GM23338 (cell line): ENCODE results near the gene TPST1. TPM values are rescaled to one million over a fixed set of nuclear protein-coding genes. Genes with fewer than 3 reads are reported as not detected.

Experiments used
- ATAC-seq: fragments of 200-7000 bp; cut with Tn5 transposase; 3 replicates; pipeline ENCODE4 v1.9.1; 2020
- DNase-seq: peaks from one replicate; pipeline ENCODE4 v3.0.0-alpha.2; 2015; ENCODE audit warnings: low spot score
- H2AFZ ChIP-seq: fragments of 200-600 bp; sonication (generic); 2 replicates; pipeline ENCODE4 v1.8.0; 2016; ENCODE audit warnings: antibody characterized with exemption, mild to moderate bottlenecking, moderate library complexity
- H3F3A ChIP-seq: fragments of 200-600 bp; sonication (generic); replicated peaks from 2 replicates; pipeline ENCODE4 v1.8.0; 2017; ENCODE audit warnings: antibody characterized with exemption, mixed run types, low read depth
- H3K27ac ChIP-seq: fragments of 200-600 bp; sonication (generic); 2 replicates; pipeline ENCODE4 v1.6.1; 2016; ENCODE audit warnings: low read depth
- H3K27me3 ChIP-seq: fragments of 200-600 bp; sonication (generic); 2 replicates; pipeline ENCODE4 v1.8.0; 2016; ENCODE audit warnings: mild to moderate bottlenecking, mixed run types, moderate library complexity; ENCODE audit not compliant: insufficient read depth
- H3K36me3 ChIP-seq: fragments of 200-600 bp; sonication (generic); 2 replicates; pipeline ENCODE4 v1.8.0; 2016; ENCODE audit warnings: mild to moderate bottlenecking; ENCODE audit not compliant: insufficient read depth
- H3K4me1 ChIP-seq: fragments of 200-600 bp; sonication (generic); 2 replicates; pipeline ENCODE4 v1.8.0; 2016; ENCODE audit warnings: mild to moderate bottlenecking, moderate library complexity; ENCODE audit not compliant: insufficient read depth
- H3K4me2 ChIP-seq: fragments of 200-600 bp; sonication (generic); 2 replicates; pipeline ENCODE4 v1.7.1; 2017; ENCODE audit warnings: mixed run types
- H3K4me3 ChIP-seq: fragments of 200-600 bp; sonication (generic); 2 replicates; pipeline ENCODE4 v1.6.1; 2016; ENCODE audit warnings: mixed run types
- H3K79me2 ChIP-seq: fragments of 200-600 bp; sonication (generic); replicated peaks from 2 replicates; pipeline ENCODE4 v1.8.0; 2017; ENCODE audit warnings: mild to moderate bottlenecking; ENCODE audit not compliant: insufficient read depth
- H3K9me2 ChIP-seq: fragments of 200-600 bp; sonication (generic); 2 replicates; pipeline ENCODE4 v1.8.0; 2017; ENCODE audit not compliant: insufficient read depth
- H4K20me1 ChIP-seq: fragments of 200-600 bp; sonication (generic); replicated peaks from 2 replicates; pipeline ENCODE4 v1.8.0; 2017; ENCODE audit warnings: mild to moderate bottlenecking; ENCODE audit not compliant: insufficient read depth
- H3K27ac Mint-ChIP-seq: 2 replicates; pipeline ENCODE4 v1.8.0; 2020; ENCODE audit warnings: inconsistent platforms, mild to moderate bottlenecking, moderate library complexity, mixed read lengths
- H3K27me3 Mint-ChIP-seq: 3 replicates; pipeline ENCODE4 v1.8.0; 2022; ENCODE audit warnings: low read depth, mild to moderate bottlenecking, moderate library complexity, mixed read lengths, inconsistent platforms; ENCODE audit not compliant: insufficient read depth, poor library complexity
- H3K36me3 Mint-ChIP-seq: 3 replicates; pipeline ENCODE4 v1.8.0; 2021; ENCODE audit warnings: low read depth, mild to moderate bottlenecking, inconsistent platforms, moderate library complexity, mixed read lengths
- H3K4me1 Mint-ChIP-seq: 3 replicates; pipeline ENCODE4 v1.8.0; 2020; ENCODE audit warnings: mild to moderate bottlenecking, inconsistent platforms, mixed read lengths
- H3K4me3 Mint-ChIP-seq: 3 replicates; pipeline ENCODE4 v1.8.0; 2021; ENCODE audit warnings: moderate library complexity, mild to moderate bottlenecking, inconsistent platforms, mixed read lengths
- H3K9me3 Mint-ChIP-seq: 3 replicates; pipeline ENCODE4 v1.8.0; 2020; ENCODE audit warnings: moderate library complexity, mild to moderate bottlenecking, inconsistent platforms, mixed read lengths
- CREB1 ChIP-seq: fragments of 250-450 bp; sonication (Bioruptor Pico); IDR thresholded peaks from 2 replicates; pipeline ENCODE4 v1.5.0; 2020; ENCODE audit warnings: low read depth, mild to moderate bottlenecking, moderate library complexity
- JUNB ChIP-seq: IDR thresholded peaks from one replicate; pipeline ENCODE4 v1.6.1; 2016; ENCODE audit warnings: antibody characterized with exemption; ENCODE audit not compliant: unreplicated experiment
- NANOG ChIP-seq: IDR thresholded peaks from 2 replicates; pipeline ENCODE4 v1.6.1; 2016; ENCODE audit warnings: antibody characterized with exemption, borderline replicate concordance
- STAT1 ChIP-seq: IDR thresholded peaks from one replicate; pipeline ENCODE4 v1.6.1; 2016; ENCODE audit warnings: antibody characterized with exemption; ENCODE audit not compliant: unreplicated experiment
- ZNF114 ChIP-seq: fragments of 250-450 bp; sonication (Bioruptor Pico); IDR thresholded peaks from 2 replicates; pipeline ENCODE4 v1.5.0; 2020; ENCODE audit warnings: mild to moderate bottlenecking, moderate library complexity
- ZNF331 ChIP-seq: fragments of 250-450 bp; sonication (Bioruptor Pico); IDR thresholded peaks from 2 replicates; pipeline ENCODE4 v1.5.0; 2020; ENCODE audit warnings: low read depth, mild to moderate bottlenecking, moderate library complexity
- polyA plus RNA-seq: library from polyadenylated mRNA; unstranded; fragments of >200 nt; fragmentation: Nextera tagmentation; extraction: Ambion mirVana; gene quantifications from 2 replicates; pipeline ENCODE4 v1.2.1, GENCODE V29; 2016
- total RNA-seq: library from RNA; depleted of rRNA; stranded (reverse); fragments of >200 nt; shearing (Covaris generic); gene quantifications from 2 replicates; pipeline ENCODE4 v1.2.3, GENCODE V29; 2014
- TF ChIP-seq, protein P1 (sequence below), 2 experiments: fragments of 200-600 bp in 1 of 2; sonication (generic) in 1 of 2; conservative IDR thresholded peaks; 2 replicates each; pipeline versions ENCODE4 v1.5.1 to v1.6.1; 2016 to 2017; ENCODE audit warnings: antibody characterized with exemption in 2 of 2, low read depth in 2 of 2, mild to moderate bottlenecking in 2 of 2, moderate library complexity in 1 of 2
- TF ChIP-seq, protein P2 (sequence below): IDR thresholded peaks from 2 replicates; pipeline ENCODE4 v1.6.1; 2016; ENCODE audit warnings: antibody characterized with exemption
- TF ChIP-seq, protein P3 (sequence below): fragments of 250-450 bp; sonication (Bioruptor Pico); IDR thresholded peaks from 2 replicates; pipeline ENCODE4 v1.5.0; 2020; ENCODE audit warnings: mild to moderate bottlenecking, moderate library complexity

TPST1 gene
- total and polyA plus RNA-seq, 2 experiments from 2014 or later: 10.7 to 19.2 TPM

GRCh38 chr7:66326501-66327215 lies 121.5 kb downstream of the TPST1 start (continued):
- TF ChIP-seq, protein P1, sequence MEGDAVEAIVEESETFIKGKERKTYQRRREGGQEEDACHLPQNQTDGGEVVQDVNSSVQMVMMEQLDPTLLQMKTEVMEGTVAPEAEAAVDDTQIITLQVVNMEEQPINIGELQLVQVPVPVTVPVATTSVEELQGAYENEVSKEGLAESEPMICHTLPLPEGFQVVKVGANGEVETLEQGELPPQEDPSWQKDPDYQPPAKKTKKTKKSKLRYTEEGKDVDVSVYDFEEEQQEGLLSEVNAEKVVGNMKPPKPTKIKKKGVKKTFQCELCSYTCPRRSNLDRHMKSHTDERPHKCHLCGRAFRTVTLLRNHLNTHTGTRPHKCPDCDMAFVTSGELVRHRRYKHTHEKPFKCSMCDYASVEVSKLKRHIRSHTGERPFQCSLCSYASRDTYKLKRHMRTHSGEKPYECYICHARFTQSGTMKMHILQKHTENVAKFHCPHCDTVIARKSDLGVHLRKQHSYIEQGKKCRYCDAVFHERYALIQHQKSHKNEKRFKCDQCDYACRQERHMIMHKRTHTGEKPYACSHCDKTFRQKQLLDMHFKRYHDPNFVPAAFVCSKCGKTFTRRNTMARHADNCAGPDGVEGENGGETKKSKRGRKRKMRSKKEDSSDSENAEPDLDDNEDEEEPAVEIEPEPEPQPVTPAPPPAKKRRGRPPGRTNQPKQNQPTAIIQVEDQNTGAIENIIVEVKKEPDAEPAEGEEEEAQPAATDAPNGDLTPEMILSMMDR (conservative IDR thresholded peaks at IDR 0.05; ENCODE audit: low read depth in 2 of 2): no peak
- TF ChIP-seq NANOG (no peak), CREB1 (CRISPR knock-in tag) (no peak), JUNB (no peak)

DNA sequence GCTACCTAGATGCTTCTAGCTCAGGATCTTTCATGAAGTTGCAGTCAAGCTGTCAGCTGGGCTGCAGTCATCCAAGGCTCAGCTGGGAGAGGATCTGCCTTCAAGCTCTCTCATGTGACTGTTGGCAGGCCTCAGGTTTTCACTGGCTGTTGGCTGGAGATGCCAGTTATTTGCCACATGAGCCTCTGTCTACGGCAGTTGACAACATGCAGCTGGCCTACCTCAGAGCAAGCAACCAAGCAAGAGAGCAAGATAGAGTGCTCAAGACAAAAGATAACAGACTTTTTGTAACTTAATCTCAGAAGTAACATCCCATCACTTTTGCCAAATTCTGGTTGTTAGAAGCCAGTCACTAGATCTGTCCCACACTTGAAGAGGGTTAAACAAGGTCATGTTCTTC lies 125.8 kb downstream of the TPST1 start:
- Histone ChIP-seq H3K9me2 (no peaks in the 10 kb centered on the region), H3K36me3 (no peaks in the 10 kb centered on the region), H3K27ac (no peak overlapping the region), H3K4me3 (no peak overlapping the region), H3K27me3 (no peaks in the 10 kb centered on the region), H3F3A (no peaks in the 10 kb centered on the region), H4K20me1 (0 out of 2 replicates have a peak, but pooled peaks cover 5% of the 10 kb centered on the region), H2AFZ (no peak overlapping the region), H3K79me2 (no peaks in the 10 kb centered on the region), H3K4me1 (no peaks in the 10 kb centered on the region), H3K4me2 (no peak overlapping the region)
- Mint-ChIP-seq H3K4me3 (no peak overlapping the region), H3K4me1 (no peaks in the 10 kb centered on the region), H3K36me3 (no peaks in the 10 kb centered on the region), H3K9me3 (peaks cover 2% of the 10 kb centered on the region; the same call in 1 of the 3 replicates), H3K27me3 (peaks cover 7% of the 10 kb centered on the region), H3K27ac (no peak overlapping the region)
- DNase-seq: no peak
- ATAC-seq: no peak
- TF ChIP-seq CREB1 (CRISPR knock-in tag) (no peak), ZNF114 (CRISPR knock-in tag) (no peak), NANOG (no peak), JUNB (no peak), ZNF331 (CRISPR knock-in tag) (no peak), STAT1 (no peak)
- TF ChIP-seq, protein P2, sequence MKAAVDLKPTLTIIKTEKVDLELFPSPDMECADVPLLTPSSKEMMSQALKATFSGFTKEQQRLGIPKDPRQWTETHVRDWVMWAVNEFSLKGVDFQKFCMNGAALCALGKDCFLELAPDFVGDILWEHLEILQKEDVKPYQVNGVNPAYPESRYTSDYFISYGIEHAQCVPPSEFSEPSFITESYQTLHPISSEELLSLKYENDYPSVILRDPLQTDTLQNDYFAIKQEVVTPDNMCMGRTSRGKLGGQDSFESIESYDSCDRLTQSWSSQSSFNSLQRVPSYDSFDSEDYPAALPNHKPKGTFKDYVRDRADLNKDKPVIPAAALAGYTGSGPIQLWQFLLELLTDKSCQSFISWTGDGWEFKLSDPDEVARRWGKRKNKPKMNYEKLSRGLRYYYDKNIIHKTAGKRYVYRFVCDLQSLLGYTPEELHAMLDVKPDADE: no peak
- TF ChIP-seq, protein P3, sequence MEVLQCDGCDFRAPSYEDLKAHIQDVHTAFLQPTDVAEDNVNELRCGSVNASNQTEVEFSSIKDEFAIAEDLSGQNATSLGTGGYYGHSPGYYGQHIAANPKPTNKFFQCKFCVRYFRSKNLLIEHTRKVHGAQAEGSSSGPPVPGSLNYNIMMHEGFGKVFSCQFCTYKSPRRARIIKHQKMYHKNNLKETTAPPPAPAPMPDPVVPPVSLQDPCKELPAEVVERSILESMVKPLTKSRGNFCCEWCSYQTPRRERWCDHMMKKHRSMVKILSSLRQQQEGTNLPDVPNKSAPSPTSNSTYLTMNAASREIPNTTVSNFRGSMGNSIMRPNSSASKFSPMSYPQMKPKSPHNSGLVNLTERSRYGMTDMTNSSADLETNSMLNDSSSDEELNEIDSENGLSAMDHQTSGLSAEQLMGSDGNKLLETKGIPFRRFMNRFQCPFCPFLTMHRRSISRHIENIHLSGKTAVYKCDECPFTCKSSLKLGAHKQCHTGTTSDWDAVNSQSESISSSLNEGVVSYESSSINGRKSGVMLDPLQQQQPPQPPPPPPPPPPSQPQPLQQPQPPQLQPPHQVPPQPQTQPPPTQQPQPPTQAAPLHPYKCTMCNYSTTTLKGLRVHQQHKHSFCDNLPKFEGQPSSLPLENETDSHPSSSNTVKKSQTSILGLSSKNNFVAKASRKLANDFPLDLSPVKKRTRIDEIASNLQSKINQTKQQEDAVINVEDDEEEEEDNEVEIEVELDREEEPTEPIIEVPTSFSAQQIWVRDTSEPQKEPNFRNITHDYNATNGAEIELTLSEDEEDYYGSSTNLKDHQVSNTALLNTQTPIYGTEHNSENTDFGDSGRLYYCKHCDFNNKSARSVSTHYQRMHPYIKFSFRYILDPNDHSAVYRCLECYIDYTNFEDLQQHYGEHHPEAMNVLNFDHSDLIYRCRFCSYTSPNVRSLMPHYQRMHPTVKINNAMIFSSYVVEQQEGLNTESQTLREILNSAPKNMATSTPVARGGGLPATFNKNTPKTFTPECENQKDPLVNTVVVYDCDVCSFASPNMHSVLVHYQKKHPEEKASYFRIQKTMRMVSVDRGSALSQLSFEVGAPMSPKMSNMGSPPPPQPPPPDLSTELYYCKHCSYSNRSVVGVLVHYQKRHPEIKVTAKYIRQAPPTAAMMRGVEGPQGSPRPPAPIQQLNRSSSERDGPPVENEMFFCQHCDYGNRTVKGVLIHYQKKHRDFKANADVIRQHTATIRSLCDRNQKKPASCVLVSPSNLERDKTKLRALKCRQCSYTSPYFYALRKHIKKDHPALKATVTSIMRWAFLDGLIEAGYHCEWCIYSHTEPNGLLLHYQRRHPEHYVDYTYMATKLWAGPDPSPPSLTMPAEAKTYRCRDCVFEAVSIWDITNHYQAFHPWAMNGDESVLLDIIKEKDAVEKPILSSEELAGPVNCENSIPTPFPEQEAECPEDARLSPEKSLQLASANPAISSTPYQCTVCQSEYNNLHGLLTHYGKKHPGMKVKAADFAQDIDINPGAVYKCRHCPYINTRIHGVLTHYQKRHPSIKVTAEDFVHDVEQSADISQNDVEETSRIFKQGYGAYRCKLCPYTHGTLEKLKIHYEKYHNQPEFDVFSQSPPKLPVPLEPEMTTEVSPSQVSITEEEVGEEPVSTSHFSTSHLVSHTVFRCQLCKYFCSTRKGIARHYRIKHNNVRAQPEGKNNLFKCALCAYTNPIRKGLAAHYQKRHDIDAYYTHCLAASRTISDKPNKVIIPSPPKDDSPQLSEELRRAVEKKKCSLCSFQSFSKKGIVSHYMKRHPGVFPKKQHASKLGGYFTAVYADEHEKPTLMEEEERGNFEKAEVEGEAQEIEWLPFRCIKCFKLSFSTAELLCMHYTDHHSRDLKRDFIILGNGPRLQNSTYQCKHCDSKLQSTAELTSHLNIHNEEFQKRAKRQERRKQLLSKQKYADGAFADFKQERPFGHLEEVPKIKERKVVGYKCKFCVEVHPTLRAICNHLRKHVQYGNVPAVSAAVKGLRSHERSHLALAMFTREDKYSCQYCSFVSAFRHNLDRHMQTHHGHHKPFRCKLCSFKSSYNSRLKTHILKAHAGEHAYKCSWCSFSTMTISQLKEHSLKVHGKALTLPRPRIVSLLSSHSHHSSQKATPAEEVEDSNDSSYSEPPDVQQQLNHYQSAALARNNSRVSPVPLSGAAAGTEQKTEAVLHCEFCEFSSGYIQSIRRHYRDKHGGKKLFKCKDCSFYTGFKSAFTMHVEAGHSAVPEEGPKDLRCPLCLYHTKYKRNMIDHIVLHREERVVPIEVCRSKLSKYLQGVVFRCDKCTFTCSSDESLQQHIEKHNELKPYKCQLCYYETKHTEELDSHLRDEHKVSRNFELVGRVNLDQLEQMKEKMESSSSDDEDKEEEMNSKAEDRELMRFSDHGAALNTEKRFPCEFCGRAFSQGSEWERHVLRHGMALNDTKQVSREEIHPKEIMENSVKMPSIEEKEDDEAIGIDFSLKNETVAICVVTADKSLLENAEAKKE (CRISPR knock-in tag): no peak
- TF ChIP-seq, protein P1 (conservative IDR thresholded peaks at IDR 0.05; ENCODE audit: low read depth in 2 of 2): no peak
